ENCODE measurements around the gene GKN1. TPM values are rescaled to one million over a fixed set of nuclear protein-coding genes. Genes with fewer than 3 reads are reported as not detected.

GKN1 gene
- total and polyA plus RNA-seq, 4 donors: 2.3 to 5.1 TPM; not detected in 2

- intact Hi-C loops (cut with DNase I): loop anchor here (5.0 kb wide), 2 partner anchors 35 to 280 kb away; no protein-coding TSS in a partner anchor
- Histone ChIP-seq H3K36me3 (ENCODE audit: control insufficient read depth in 1 of 2, insufficient read depth in 2 of 2, low read length in 1 of 2) (no peaks in the 10 kb centered on the region), H3K9me3 (ENCODE audit: control insufficient read depth, low read length) (no peaks in the 10 kb centered on the region), H3K4me3 (ENCODE audit: low read length in 2 of 2) (no peak overlapping the region), H3K27me3 (ENCODE audit: control insufficient read depth in 1 of 2, insufficient read depth in 2 of 2, low read length in 1 of 2) (no peaks in the 10 kb centered on the region), H3K27ac (ENCODE audit: low read depth in 1 of 2, low read length in 2 of 2) (no peak overlapping the region), H3K4me1 (ENCODE audit: control insufficient read depth in 1 of 2, insufficient read depth in 2 of 2, low read length in 2 of 2) (peaks cover 4 to 10% of the 10 kb centered on the region in 2 donors)
- ATAC-seq (ENCODE audit: low FRiP score): no peak
- 83 to 88% methylated on average over 13 of the region's 13 CpGs for WGBS, 2 donors
- DNase-seq: no peak
Observed at GRCh38 chr2:69026691-69027459, 52.4 kb downstream of the GKN1 start.

Other genes starting within 250 kb of the GKN1 start
- gene ARHGAP25, start 239.8 kb upstream of the GKN1 start, total RNA-seq: 10 to 100 TPM in 1 of 2 donors, 1 to 10 TPM in 1; 6.8 to 21.1 TPM
- 1 to 10 TPM; 2.6 to 6.0 TPM for gene ARHGAP25, start 239.8 kb upstream of the GKN1 start, polyA plus RNA-seq
- not detected for gene BMP10, start 103.2 kb upstream of the GKN1 start, total RNA-seq
- not detected for gene BMP10, start 103.2 kb upstream of the GKN1 start, polyA plus RNA-seq
- gene GKN2, start 21.7 kb upstream of the GKN1 start, total RNA-seq: not detected
- 1 to 10 TPM; 1.5 to 1.9 TPM for gene GKN2, start 21.7 kb upstream of the GKN1 start, polyA plus RNA-seq
- gene ANTXR1, start 38.5 kb downstream of the GKN1 start, total RNA-seq: 100 to 1,000 TPM; 181 to 358 TPM
- 100 to 1,000 TPM; 136 to 139 TPM for gene ANTXR1, start 38.5 kb downstream of the GKN1 start, polyA plus RNA-seq

Data from aorta (tissue), 5 donors.